HK-2 (cell line): ENCODE results near the gene MYRIP.
"Not testable (repeated sequence)": the region's sequence is repeated elsewhere in the genome, so short reads cannot be mapped to it uniquely, and the experiment has no call there.

ENCODE experiments used
- DNase-seq: peaks from one replicate; pipeline ENCODE4 v3.0.0-alpha.2; 2018; ENCODE audit not compliant: unreplicated experiment

The MYRIP gene

DNA sequence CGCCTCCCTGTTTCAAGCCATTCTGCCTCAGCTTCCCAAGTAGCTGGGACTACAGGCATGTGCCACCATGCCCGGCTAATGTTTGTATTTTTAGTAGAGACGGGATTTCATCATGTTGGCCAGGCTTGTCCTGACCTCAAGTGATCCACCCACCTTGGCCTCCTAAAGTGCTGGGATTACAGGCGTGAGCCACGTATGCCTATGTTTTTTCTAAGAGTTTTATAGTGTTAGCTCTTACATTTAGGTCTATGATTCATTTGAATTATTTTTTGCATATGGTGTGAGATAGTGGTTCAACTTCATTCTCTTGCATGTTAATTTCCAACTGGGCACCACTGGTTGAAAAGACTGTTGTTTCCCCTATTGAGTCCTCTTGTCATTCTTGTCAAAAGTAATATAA is 473.6 kb downstream of the MYRIP start:
- not testable (repeated sequence) for DNase-seq

DNA sequence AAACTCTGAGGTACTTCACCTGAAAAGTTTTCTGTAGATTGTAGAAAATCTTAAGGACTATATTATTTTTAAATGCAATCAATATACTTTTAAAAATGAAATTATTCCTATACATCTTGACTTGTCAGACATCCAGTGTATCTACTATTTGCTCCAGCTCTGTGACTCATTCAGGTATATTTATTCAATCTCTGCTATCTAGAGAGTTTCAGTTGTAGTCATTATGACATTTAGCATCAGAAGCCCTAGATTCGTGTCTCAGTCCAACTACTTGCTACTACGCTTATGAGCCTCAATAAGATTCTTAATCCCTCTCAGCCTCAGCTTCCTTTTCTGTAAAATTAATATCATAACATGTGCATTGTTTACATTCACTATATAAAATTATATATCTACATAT is 477.8 kb downstream of the MYRIP start:
- no peak for DNase-seq

DNA sequence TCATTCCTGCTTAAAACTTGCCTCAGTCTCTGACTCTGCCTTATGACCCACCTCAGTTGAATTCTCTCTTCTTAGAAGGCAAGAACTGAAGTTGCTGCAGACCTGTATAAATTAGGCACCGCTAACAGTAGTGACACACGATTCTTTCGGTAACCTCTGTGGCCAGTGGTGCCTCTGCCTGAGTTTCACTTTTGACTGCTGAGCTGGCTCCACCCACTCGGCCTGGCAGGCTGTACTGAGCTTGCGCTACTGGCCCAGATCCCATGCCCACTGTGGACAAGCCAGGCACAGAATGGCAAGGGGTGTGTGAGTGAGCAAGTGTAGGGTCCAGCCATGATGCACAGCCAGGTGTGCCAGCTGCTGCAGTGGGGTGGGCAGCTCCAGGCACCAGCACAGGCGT is 481.0 kb downstream of the MYRIP start:
- DNase-seq = no peak

DNA sequence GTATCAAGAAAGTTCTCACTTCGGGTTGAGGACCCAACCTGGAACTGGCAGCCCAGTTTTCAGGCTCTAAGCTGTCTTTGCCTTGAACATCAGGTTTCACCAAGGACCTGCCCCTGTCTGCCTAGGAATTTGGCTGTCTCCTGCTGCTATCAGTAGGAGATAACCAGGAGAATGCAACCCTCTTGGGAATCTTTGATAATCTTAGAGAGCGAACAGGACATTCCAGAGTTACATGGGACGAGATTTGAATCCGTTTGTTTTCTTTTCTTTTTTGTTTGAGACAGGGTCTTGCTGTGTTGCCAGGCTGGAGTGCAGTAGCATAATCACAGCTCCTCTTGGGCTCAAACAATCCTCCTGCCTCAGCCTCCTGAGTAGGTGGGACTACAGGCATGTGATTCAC is 482.1 kb downstream of the MYRIP start:
- no peak for DNase-seq

DNA sequence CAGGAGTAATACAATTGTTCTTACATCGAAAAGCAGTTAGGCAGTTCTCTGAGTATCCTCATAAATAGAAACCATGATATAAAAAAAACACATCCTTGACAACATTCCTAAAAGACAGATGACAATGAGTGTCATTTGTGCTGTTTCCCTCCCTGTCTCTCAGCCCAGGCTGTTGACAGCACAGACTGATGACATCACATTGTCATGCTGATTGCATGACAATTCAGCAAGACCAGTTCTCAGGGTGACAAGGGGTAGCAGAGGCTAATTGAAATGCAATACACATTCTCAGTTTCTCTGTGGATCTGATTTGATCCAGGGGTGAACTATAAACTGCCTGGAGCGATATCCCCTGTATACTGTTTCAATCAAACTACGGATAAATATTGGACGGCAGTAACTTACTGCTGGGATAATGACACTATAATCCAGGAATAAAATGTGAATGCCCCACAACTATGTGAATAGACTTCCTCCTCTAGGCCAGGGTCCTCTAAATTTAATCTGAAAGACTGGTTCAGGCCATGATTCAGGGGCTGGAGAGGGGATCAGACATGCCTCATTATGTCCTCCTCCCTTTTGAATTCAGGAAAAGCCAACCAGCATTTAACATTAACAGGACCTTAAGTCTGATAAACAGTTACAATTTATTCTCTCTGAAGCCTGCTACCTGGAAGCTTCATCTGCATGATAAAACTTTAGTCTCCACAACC is 483.4 kb downstream of the MYRIP start:
- no peak for DNase-seq

DNA sequence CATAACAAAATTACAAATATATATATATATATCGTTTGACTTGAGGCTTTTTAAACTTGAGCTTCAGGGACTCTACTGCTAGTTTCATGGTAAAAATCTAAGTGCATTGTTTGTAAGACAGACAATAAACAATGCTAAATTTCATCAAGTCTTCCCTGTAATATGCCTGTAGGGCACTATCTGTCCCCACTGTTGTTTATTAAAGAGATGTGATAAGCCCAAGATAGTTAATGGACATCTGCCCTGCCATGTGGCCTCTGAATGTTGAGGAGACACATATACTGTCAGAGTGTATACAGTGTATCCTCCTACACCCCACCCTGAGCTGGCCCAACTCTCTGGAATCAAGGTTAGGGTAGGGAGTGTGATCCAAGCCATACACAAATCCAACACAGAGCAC is 485.0 kb downstream of the MYRIP start:
- DNase-seq = no peak

DNA sequence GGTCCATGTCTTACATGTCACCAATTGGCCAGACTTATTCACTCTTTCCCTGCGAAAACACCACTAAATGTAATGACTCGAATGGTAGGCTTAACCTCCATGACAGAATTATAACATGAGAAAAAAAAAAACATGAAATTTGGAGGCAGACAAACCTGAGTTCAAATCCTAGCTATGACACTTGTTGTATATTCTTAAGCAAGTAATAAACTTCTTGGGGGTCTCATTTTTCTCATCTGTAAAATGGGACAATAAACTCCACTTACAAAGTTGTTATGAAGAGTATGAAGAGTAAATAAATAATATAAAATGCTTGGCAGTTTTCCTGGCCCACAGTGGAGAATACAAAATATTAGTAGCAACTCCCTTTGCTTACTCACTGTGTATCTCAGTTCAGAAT is 488.7 kb downstream of the MYRIP start:
- no peak for DNase-seq

DNA sequence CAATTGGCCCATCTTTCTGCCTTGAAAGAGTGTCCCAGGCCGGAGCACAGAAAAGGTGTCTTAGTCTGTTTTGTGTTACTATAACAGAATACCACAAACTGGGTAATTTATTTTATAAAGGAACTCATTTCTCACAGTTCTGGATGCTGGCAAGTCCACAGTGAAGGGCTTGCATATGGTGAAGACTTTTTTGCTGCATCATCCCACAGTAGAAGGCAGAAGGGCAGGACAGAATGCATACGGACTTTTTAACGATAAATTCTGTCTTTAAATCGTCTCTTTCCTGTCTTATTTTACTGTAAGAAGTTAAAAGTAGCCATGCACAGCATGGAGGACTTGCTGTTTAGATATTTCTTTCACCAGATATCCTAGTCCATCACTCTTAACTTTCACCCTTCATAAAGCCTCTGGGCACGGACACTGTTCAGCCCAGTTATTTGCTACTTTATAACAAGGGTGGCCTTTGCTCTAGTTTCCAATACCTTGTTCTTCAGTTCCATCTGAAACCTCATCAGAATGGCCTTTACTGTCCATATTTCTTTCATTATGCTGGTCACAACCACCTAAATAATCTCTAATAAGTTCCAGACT is 489.8 kb downstream of the MYRIP start:
- DNase-seq = no peak

DNA sequence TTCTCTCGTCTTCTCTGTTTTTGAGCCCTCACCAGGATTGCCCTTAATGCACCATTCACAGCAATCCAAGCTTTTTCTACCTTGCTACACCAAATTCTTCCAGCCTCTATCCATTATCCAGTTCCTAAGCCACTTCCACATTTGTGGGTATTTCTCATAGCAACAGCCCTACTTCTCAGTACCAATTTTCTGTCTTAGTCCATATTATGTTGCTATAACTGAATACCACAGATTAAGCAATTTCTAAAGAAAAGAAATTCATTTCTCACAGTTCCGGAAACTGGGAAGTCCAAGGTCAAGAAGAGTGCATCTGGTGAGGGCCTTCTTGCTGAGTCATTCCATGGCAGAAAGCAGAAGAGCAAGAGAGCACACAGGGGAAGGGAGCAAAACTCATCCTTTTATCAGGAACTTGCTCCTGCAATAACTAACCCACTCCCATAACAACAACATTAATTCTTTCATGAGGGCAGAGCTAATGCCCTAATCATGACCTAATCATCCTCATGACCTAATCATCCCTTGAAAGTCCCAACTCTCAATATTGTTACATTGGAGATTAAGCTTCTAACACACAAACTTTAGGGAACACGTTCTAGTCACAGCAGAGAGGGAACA is 490.4 kb downstream of the MYRIP start:
- no peak for DNase-seq

DNA sequence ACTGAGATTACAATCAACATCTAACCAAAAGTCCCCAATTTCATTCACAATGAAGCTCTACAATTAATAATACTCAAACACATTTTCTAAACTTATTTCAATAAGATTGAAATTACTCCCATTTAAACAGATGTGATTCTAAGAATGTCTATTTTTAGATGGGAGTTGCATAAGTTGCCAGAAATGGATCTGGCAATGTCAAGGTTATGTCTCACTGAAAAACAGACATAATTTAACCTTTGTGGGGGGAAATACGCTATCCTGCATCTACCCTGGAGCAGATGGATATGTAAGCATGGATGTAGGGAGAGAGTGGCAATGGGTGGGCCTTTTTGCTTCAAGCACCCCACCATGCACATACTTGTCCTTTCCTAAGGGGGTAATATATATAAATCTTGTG is 493.4 kb downstream of the MYRIP start:
- DNase-seq = no peak

DNA sequence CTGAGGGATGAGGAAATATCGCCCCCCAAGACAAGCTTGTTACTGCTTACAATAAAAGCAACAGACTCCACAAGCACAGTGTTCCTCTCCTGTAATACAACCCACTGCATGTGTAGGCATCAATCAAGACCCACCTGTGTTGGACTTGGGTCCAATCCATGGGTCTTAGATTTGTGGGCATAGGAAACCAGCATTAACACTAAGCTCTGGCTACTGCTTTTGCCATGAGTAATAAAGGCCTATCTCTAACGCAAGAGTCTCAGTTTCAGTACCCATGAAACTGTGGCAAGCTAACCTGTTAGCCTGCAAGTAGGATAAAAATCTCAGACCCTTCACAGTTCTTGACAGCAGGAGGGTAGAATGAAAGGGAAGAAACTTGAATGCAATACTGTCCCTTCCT is 494.9 kb downstream of the MYRIP start:
- DNase-seq = no peak

DNA sequence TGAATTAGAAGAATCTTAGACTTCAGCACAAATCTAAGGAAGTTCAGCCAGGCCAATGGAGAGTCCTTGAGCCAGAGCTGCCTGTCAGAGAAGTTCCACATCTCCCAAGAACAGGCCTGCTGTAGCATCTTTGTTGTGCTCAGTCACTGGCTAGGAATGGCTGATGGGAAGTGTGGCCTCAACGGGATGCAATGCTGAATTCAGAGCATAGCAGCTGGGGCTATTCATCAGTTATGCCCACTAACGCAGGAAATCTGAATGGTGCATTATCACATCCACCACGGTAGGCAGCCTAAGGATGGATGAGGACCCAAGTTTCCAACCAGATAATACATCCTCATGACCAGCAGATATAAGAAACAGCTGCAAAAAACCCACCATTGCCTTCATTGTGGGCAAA is 496.9 kb downstream of the MYRIP start:
- DNase-seq = no peak

DNA sequence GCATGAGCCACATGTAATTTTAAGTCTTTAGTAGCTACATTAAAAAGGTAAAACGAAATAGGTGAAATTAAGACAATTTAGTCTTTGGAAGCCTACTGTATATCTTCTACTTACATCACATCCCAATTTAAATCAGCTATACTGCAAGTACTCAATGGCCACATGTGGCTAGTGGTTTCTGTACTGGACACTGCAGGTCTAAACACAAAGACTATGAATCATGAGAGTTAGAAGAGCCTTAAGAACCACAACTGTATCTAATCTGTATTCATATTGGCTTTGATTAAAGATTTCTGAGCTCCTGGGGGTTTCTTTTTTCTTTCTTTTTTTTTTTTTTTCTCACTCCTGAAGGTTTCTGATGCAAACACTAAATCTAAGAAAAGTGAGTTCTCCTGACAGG is 497.8 kb downstream of the MYRIP start:
- DNase-seq = no peak

DNA sequence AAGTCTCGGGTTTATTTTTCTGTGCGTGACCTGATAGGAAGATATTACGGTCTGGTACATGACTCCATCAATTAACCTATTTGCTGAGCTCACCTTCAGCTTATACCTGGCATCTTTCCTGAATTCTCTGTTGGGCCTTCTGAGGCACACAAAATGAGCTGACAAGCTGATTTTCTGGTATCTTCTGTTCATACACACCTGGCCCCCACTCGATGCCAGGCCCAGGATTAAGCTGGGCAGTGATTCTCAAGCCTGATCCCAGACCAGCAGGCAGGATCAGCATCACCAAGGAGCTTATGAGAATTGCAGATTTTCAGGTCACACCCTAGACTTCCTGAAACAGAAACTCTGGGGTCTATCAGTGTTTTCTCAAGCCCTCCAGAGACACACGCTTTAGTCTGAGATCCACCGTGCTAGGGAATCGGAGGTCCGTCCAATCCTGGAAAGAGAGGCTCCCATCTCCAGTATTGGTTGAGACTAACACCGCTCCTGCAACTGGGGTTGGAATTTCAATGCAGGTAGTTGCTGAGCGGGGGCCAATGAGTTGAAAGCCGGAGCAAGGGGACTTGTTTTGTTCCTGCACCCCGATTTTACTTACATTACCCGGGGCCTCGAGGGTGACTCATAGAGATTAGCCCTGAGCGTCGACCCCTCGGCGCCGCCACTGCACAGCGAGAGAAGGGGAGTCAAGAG is 499.5 kb downstream of the MYRIP start:
- DNase-seq = no peak

DNA sequence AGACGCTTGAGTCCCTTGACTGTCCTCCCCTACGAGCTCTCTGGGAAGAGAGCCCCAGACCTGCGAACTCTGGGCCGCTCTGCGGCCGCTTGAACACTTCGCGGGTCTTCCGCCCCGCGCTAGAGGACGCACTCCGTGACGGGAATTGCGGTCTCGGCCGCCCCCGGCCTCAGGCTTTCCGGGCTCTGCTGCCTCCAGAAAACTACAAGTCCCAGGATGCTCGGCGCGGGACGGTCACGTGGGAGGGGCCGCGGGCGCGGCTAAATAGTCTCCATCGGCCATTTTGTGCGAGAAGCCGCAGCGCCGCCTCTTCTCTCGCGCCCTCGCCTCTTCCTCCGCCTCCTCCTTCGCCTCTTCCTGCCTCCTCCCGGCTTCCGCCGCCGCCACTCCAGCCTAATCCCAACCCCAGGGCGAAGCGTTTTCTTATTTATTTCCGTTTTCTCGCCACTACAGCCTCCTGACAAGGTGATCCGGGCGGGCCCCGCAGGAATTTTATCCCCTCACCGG is 500.1 kb downstream of the MYRIP start, which contains the start of gene EIF1B:
Gene EIF1B (plus strand): TSS at position 290 of the 507 bp plus-strand sequence. CDS start 235 bp downstream, outside the sequence.
- DNase-seq = peak; percentile 96
